NK-92 treated with Interleukin-12 subunit alpha and Interleukin-12 subunit beta, amount 100 ng/mL, for 24 hours (cell line): ENCODE measurements around the gene UIMC1.
"Not testable (repeated sequence)": the region's sequence is repeated elsewhere in the genome, so short reads cannot be mapped to it uniquely, and the experiment has no call there.

Experiments used
- DNase-seq: peaks from one replicate; lab custom pipeline; 2025; lab: John Stamatoyannopoulos, UW

Gene UIMC1

GRCh38 chr5:176883700-176884570 lies 122.6 kb downstream of the UIMC1 start:
- DNase-seq = no peak

GRCh38 chr5:176882567-176882903 lies 124.0 kb downstream of the UIMC1 start:
- no peak for DNase-seq

- no peak for DNase-seq
Observed at GRCh38 chr5:176881816-176882566, 124.6 kb downstream of the UIMC1 start.

- no peak for DNase-seq
Observed at GRCh38 chr5:176881021-176881749, 125.4 kb downstream of the UIMC1 start.

- DNase-seq = no peak
Observed at GRCh38 chr5:176880366-176881020, 126.1 kb downstream of the UIMC1 start.

- DNase-seq = no peak
Observed at GRCh38 chr5:176879663-176880361, 126.8 kb downstream of the UIMC1 start.

GRCh38 chr5:176878906-176879662 lies 127.5 kb downstream of the UIMC1 start:
- DNase-seq = no peak

GRCh38 chr5:176878463-176878862 lies 128.1 kb downstream of the UIMC1 start:
- no peak for DNase-seq

GRCh38 chr5:176877793-176878331 lies 128.7 kb downstream of the UIMC1 start:
- DNase-seq = no peak

GRCh38 chr5:176876506-176877431 lies 129.8 kb downstream of the UIMC1 start:
- no peak for DNase-seq

GRCh38 chr5:176875783-176876505 lies 130.6 kb downstream of the UIMC1 start:
- no peak for DNase-seq

- no peak for DNase-seq
Observed at GRCh38 chr5:176875014-176875550, 131.5 kb downstream of the UIMC1 start.

- no peak for DNase-seq
Observed at GRCh38 chr5:176874198-176874780, 132.3 kb downstream of the UIMC1 start.

GRCh38 chr5:176873541-176874172 lies 132.9 kb downstream of the UIMC1 start:
- no peak for DNase-seq

- not testable (repeated sequence) for DNase-seq
Observed at GRCh38 chr5:176873011-176873410, 133.6 kb downstream of the UIMC1 start.

GRCh38 chr5:176872586-176872985 lies 134.0 kb downstream of the UIMC1 start:
- DNase-seq = not testable (repeated sequence)

- not testable (repeated sequence) for DNase-seq
Observed at GRCh38 chr5:176870644-176871043, 135.9 kb downstream of the UIMC1 start.
